SK-N-SH (cell line): ENCODE results near the gene RPE. TPM values are rescaled to one million over a fixed set of nuclear protein-coding genes. Genes with fewer than 3 reads are reported as not detected.

ENCODE experiments used
- CTCF ChIA-PET: fragments of 300-600, 350-600 bp; formaldehyde crosslinking; extraction: SDS; loops from one replicate; lab custom pipeline; 2021; lab: Yijun Ruan, JAX
- POLR2A ChIA-PET: fragments of 350-600 bp; sonication (Branson Sonifier 250); formaldehyde crosslinking; extraction: SDS; loops from one replicate; lab custom pipeline; 2020; ENCODE audit warnings: antibody characterized with exemption, inconsistent platforms; lab: Yijun Ruan, JAX
- DNase-seq: peaks from one replicate; pipeline ENCODE4 v3.0.0; 2012
- H2AFZ ChIP-seq: fragments of 200-600 bp; sonication (generic); 2 replicates; pipeline ENCODE4 v1.8.1; 2016; ENCODE audit warnings: antibody characterized with exemption, mild to moderate bottlenecking, low read depth
- H3F3A ChIP-seq: fragments of 200-600 bp; sonication (generic); replicated peaks from 2 replicates; pipeline ENCODE3; 2016; ENCODE audit warnings: antibody characterized with exemption, mild to moderate bottlenecking; ENCODE audit not compliant: insufficient read depth
- H3K27ac ChIP-seq, 2 experiments: fragments of 200-500 bp in 1 of 2; fragments of 200-600 bp in 1 of 2; sonication (Bioruptor generic) in 1 of 2; sonication (generic), shearing (Covaris generic) in 1 of 2; 2 replicates each; pipeline versions ENCODE4 v1.5.1 to v1.6.1; 2014 to 2016; ENCODE audit warnings: low read depth in 2 of 2, inconsistent platforms in 1 of 2, low read length in 1 of 2, mild to moderate bottlenecking in 1 of 2, mixed read lengths in 1 of 2
- H3K27me3 ChIP-seq: fragments of 200-600 bp; sonication (generic), shearing (Covaris generic); 2 replicates; pipeline ENCODE4 v1.6.1; 2016; ENCODE audit warnings: mixed run types; ENCODE audit not compliant: insufficient read depth
- H3K36me3 ChIP-seq, 2 experiments: fragments of 200-500 bp in 1 of 2; fragments of 200-600 bp in 1 of 2; sonication (Bioruptor generic) in 1 of 2; sonication (generic) in 1 of 2; replicated peaks in 1 of 2; 2 replicates each; pipeline versions ENCODE3 to v1.5.1; 2014 to 2016; ENCODE audit warnings: low read length in 1 of 2, mild to moderate bottlenecking in 1 of 2; ENCODE audit not compliant: insufficient read depth in 2 of 2, control insufficient read depth in 1 of 2
- H3K4me1 ChIP-seq, 2 experiments: fragments of 200-500 bp in 1 of 2; fragments of 200-600 bp in 1 of 2; sonication (Bioruptor generic) in 1 of 2; sonication (generic), shearing (Covaris generic) in 1 of 2; 2 replicates each; pipeline versions ENCODE4 v1.5.1 to v1.6.1; 2014 to 2016; ENCODE audit warnings: low read depth in 1 of 2, low read length in 1 of 2, mixed run types in 1 of 2; ENCODE audit not compliant: insufficient read depth in 2 of 2, control insufficient read depth in 1 of 2
- H3K4me2 ChIP-seq: fragments of 200-600 bp; sonication (generic), shearing (Covaris generic); 2 replicates; pipeline ENCODE4 v1.6.1; 2017; ENCODE audit warnings: mixed run types
- H3K4me3 ChIP-seq, 2 experiments: fragments of 200-500 bp in 1 of 2; fragments of 200-600 bp in 1 of 2; sonication (Bioruptor generic) in 1 of 2; sonication (generic), shearing (Covaris generic) in 1 of 2; 2 replicates each; pipeline versions ENCODE4 v1.5.1 to v1.8.1; 2014 to 2016; ENCODE audit warnings: low read depth in 2 of 2, inconsistent platforms in 1 of 2, low read length in 1 of 2, mild to moderate bottlenecking in 1 of 2, mixed read lengths in 1 of 2, moderate library complexity in 1 of 2
- H3K79me2 ChIP-seq: fragments of 200-600 bp; sonication (generic); 2 replicates; pipeline ENCODE4 v1.8.1; 2017; ENCODE audit warnings: mild to moderate bottlenecking; ENCODE audit not compliant: insufficient read depth
- H3K9ac ChIP-seq: fragments of 200-600 bp; sonication (generic); 2 replicates; pipeline ENCODE4 v1.6.1; 2017; ENCODE audit warnings: mixed run types
- H3K9me2 ChIP-seq: fragments of 200-600 bp; sonication (generic); 2 replicates; pipeline ENCODE4 v1.6.1; 2017; ENCODE audit warnings: mixed run types
- H3K9me3 ChIP-seq: fragments of 200-600 bp; sonication (generic); 2 replicates; pipeline ENCODE4 v1.6.1; 2017; ENCODE audit warnings: mixed run types, mild to moderate bottlenecking, moderate library complexity
- H4K20me1 ChIP-seq: fragments of 200-600 bp; sonication (generic); 2 replicates; pipeline ENCODE4 v1.6.1; 2017; ENCODE audit warnings: mild to moderate bottlenecking, mixed run types; ENCODE audit not compliant: insufficient read depth
- CHD2 ChIP-seq: fragments of 150-350 bp; IDR thresholded peaks from 2 replicates; pipeline ENCODE4 v1.6.1; 2018; ENCODE audit warnings: low read length; ENCODE audit not compliant: partially characterized antibody
- EZH2phosphoT487 ChIP-seq: fragments of 200-600 bp; sonication (generic); IDR thresholded peaks from 2 replicates; pipeline ENCODE4 v1.6.1; 2017; ENCODE audit warnings: low read depth, mixed run types, mild to moderate bottlenecking, antibody characterized with exemption, moderate library complexity, borderline replicate concordance
- GATA2 ChIP-seq: sonication (generic); formaldehyde crosslinking; IDR thresholded peaks from 2 replicates; pipeline ENCODE4 v1.5.0; 2020; ENCODE audit warnings: mild to moderate bottlenecking, missing genetic modification reagents
- JUND ChIP-seq: IDR thresholded peaks from 2 replicates; pipeline ENCODE4 v1.4.0; 2012
- MEF2A ChIP-seq: IDR thresholded peaks from 2 replicates; pipeline ENCODE4 v1.4.0; 2012; ENCODE audit warnings: low read depth, borderline replicate concordance
- SMC3 ChIP-seq: IDR thresholded peaks from 2 replicates; pipeline ENCODE4 v1.6.1; 2012; ENCODE audit warnings: low read depth, low read length, improper control_type of control experiment
- TAF1 ChIP-seq: IDR thresholded peaks from 2 replicates; pipeline ENCODE4 v1.6.1; 2012; ENCODE audit warnings: low read depth, mild to moderate bottlenecking, low read length, moderate library complexity, borderline replicate concordance
- TEAD4 ChIP-seq: IDR thresholded peaks from 2 replicates; pipeline ENCODE4 v1.4.0; 2012; ENCODE audit warnings: mild to moderate bottlenecking, borderline replicate concordance; ENCODE audit not compliant: insufficient read depth
- WGBS: methylation state at CpG from one replicate; pipeline ENCODE4 v1.1.6; 2017; ENCODE audit warnings: low lambda C conversion rate; 5-methylcytosine and 5-hydroxymethylcytosine counted together
- polyA plus RNA-seq, 3 experiments: library from polyadenylated mRNA; depleted of rRNA; stranded (reverse); fragments of >200 nt; gene quantifications; 2 replicates each; pipeline ENCODE4 v1.2.3, GENCODE V29; 2012
- TF ChIP-seq, protein P1 (sequence below): IDR thresholded peaks from 2 replicates; pipeline ENCODE4 v1.6.1; 2012; ENCODE audit warnings: mild to moderate bottlenecking, low read depth, low read length, moderate library complexity
- TF ChIP-seq, protein P2 (sequence below): IDR thresholded peaks from 2 replicates; pipeline ENCODE4; 2012

The RPE gene
- polyA plus RNA-seq, 1 of the 3 experiments (the other 2 are of a cell fraction): 62.9 TPM

GRCh38 chr2:210063306-210063705, 60.9 kb downstream of the RPE start:
- H3K9me3 ChIP-seq: no peaks in the 10 kb centered on the region
- no peaks in the 10 kb centered on the region for H3K36me3 ChIP-seq
- no peak overlapping the region for H3K4me2 ChIP-seq
- no peaks in the 10 kb centered on the region for H3K4me1 ChIP-seq
- H3K79me2 ChIP-seq: no peaks in the 10 kb centered on the region
- H4K20me1 ChIP-seq: no peaks in the 10 kb centered on the region
- ChIA-PET POLR2A (interaction anchor here (0.6 kb wide), 1 partner anchor 12 kb away, joined by 3 read pairs; no protein-coding TSS in a partner anchor), CTCF (interaction anchor here (0.8 to 1.3 kb wide), 3 partner anchors 9 to 85 kb away, joined by 3 read pairs; no protein-coding TSS in a partner anchor)
- no peaks in the 10 kb centered on the region for H3K9me2 ChIP-seq
- no peak overlapping the region for H3K9ac ChIP-seq
- no peak overlapping the region for H2AFZ ChIP-seq
- H3K27me3 ChIP-seq: no peaks in the 10 kb centered on the region
- H3F3A ChIP-seq: no peaks in the 10 kb centered on the region
- TF ChIP-seq, protein P1, sequence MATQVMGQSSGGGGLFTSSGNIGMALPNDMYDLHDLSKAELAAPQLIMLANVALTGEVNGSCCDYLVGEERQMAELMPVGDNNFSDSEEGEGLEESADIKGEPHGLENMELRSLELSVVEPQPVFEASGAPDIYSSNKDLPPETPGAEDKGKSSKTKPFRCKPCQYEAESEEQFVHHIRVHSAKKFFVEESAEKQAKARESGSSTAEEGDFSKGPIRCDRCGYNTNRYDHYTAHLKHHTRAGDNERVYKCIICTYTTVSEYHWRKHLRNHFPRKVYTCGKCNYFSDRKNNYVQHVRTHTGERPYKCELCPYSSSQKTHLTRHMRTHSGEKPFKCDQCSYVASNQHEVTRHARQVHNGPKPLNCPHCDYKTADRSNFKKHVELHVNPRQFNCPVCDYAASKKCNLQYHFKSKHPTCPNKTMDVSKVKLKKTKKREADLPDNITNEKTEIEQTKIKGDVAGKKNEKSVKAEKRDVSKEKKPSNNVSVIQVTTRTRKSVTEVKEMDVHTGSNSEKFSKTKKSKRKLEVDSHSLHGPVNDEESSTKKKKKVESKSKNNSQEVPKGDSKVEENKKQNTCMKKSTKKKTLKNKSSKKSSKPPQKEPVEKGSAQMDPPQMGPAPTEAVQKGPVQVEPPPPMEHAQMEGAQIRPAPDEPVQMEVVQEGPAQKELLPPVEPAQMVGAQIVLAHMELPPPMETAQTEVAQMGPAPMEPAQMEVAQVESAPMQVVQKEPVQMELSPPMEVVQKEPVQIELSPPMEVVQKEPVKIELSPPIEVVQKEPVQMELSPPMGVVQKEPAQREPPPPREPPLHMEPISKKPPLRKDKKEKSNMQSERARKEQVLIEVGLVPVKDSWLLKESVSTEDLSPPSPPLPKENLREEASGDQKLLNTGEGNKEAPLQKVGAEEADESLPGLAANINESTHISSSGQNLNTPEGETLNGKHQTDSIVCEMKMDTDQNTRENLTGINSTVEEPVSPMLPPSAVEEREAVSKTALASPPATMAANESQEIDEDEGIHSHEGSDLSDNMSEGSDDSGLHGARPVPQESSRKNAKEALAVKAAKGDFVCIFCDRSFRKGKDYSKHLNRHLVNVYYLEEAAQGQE: no peak
- TF ChIP-seq JUND: no peak
- no peak for TF ChIP-seq EZH2phosphoT487
- TF ChIP-seq, protein P2, sequence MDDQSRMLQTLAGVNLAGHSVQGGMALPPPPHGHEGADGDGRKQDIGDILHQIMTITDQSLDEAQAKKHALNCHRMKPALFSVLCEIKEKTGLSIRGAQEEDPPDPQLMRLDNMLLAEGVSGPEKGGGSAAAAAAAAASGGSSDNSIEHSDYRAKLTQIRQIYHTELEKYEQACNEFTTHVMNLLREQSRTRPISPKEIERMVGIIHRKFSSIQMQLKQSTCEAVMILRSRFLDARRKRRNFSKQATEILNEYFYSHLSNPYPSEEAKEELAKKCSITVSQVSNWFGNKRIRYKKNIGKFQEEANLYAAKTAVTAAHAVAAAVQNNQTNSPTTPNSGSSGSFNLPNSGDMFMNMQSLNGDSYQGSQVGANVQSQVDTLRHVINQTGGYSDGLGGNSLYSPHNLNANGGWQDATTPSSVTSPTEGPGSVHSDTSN: no peak
- TF ChIP-seq TEAD4: no peak
- no peak for TF ChIP-seq CHD2
- TF ChIP-seq MEF2A: no peak
- TF ChIP-seq TAF1: no peak
- TF ChIP-seq GATA2 (CRISPR knock-in tag): no peak
- no peak for TF ChIP-seq SMC3
- TF ChIP-seq, all 33 proteins: peak for 0
- no peak for DNase-seq
- no CpG with 5 or more reads among the region's 2 CpGs for WGBS
- H3K27ac ChIP-seq: no peak overlapping the region
- H3K4me3 ChIP-seq: no peak overlapping the region

Other genes with a start within 250 kb of the RPE start
- gene UNC80, start 230.8 kb upstream of the RPE start, polyA plus RNA-seq (2012; rRNA removed): 0.59 and 1.3 TPM in 2 replicates
- gene KANSL1L, start 168.8 kb downstream of the RPE start, polyA plus RNA-seq (2012; rRNA removed): 5.5 and 7.9 TPM in 2 replicates
- not detected in 2 replicates for gene ACADL, start 222.8 kb downstream of the RPE start, polyA plus RNA-seq (2012; rRNA removed)